Erythroblast (primary cell): ENCODE data around the gene CTU1.

ENCODE experiments used
- GATA1 ChIP-seq: IDR thresholded peaks from 2 replicates; pipeline ENCODE4 v1.6.1; 2011; ENCODE audit warnings: low read depth, mild to moderate bottlenecking, control low read depth, low read length, moderate library complexity
- POLR2A ChIP-seq: IDR thresholded peaks from 2 replicates; pipeline ENCODE4 v1.6.1; 2011; ENCODE audit warnings: mild to moderate bottlenecking, low read length

GRCh38 chr19:51110666-51110971 is 2.4 kb upstream of the CTU1 start:
- TF ChIP-seq POLR2A (no peak), GATA1 (no peak)
